C4-2B (cell line): ENCODE data around the gene MAP3K5.

Experiments
- H3K27ac ChIP-seq: fragments of 450-650 bp; 2 replicates; pipeline ENCODE4 v1.5.1; 2017
- CTCF ChIP-seq: fragments of 450-650 bp; conservative IDR thresholded peaks from 2 replicates; pipeline ENCODE4 v1.5.1; 2017; ENCODE audit warnings: mild to moderate bottlenecking
- ZFX ChIP-seq: fragments of 450-650 bp; IDR thresholded peaks from 2 replicates; pipeline ENCODE4 v1.6.1; 2017

Gene MAP3K5

GRCh38 chr6:136801581-136801980 lies 9.3 kb upstream of the MAP3K5 start:
- TF ChIP-seq ZFX (no peak), CTCF (no peak)
- H3K27ac ChIP-seq = no peak overlapping the region

GRCh38 chr6:136798044-136798443 lies 5.8 kb upstream of the MAP3K5 start:
- no peak overlapping the region for H3K27ac ChIP-seq
- TF ChIP-seq ZFX (no peak), CTCF (no peak)

- H3K27ac ChIP-seq = no peak overlapping the region
- TF ChIP-seq CTCF = no peak
- TF ChIP-seq ZFX = no peak
Measured at GRCh38 chr6:136795996-136796395, 3.7 kb upstream of the MAP3K5 start.

GRCh38 chr6:136795386-136795785 lies 3.1 kb upstream of the MAP3K5 start:
- TF ChIP-seq ZFX = no peak
- TF ChIP-seq CTCF = no peak
- no peak overlapping the region for H3K27ac ChIP-seq

- H3K27ac ChIP-seq = peak overlapping the region; percentile 87
Measured at GRCh38 chr6:136793363-136793762, 1.1 kb upstream of the MAP3K5 start.

GRCh38 chr6:136792095-136792409 lies 225 bp downstream of the MAP3K5 start:
- peak overlapping the region; percentile 87 for H3K27ac ChIP-seq
- TF ChIP-seq ZFX (no peak), CTCF (no peak)

More at GRCh38 chr6:136793363-136793762, 1.1 kb upstream of the MAP3K5 start:
- TF ChIP-seq CTCF = no peak
- no peak for TF ChIP-seq ZFX

GRCh38 chr6:136791296-136792094 lies 782 bp downstream of the MAP3K5 start:
- H3K27ac ChIP-seq = peak overlapping the region; percentile 87
- TF ChIP-seq CTCF (no peak), ZFX (no peak)
